VCaP (cell line): ENCODE data around the gene CBX2.

Source experiments
- H3K27ac ChIP-seq: fragments of 450-650 bp; 2 replicates; pipeline ENCODE4 v1.5.1; 2017
- TF ChIP-seq, protein P1 (sequence below): fragments of 450-650 bp; conservative IDR thresholded peaks from 2 replicates; pipeline ENCODE4 v1.5.1; 2017; ENCODE audit warnings: mild to moderate bottlenecking, moderate library complexity

Gene CBX2

DNA sequence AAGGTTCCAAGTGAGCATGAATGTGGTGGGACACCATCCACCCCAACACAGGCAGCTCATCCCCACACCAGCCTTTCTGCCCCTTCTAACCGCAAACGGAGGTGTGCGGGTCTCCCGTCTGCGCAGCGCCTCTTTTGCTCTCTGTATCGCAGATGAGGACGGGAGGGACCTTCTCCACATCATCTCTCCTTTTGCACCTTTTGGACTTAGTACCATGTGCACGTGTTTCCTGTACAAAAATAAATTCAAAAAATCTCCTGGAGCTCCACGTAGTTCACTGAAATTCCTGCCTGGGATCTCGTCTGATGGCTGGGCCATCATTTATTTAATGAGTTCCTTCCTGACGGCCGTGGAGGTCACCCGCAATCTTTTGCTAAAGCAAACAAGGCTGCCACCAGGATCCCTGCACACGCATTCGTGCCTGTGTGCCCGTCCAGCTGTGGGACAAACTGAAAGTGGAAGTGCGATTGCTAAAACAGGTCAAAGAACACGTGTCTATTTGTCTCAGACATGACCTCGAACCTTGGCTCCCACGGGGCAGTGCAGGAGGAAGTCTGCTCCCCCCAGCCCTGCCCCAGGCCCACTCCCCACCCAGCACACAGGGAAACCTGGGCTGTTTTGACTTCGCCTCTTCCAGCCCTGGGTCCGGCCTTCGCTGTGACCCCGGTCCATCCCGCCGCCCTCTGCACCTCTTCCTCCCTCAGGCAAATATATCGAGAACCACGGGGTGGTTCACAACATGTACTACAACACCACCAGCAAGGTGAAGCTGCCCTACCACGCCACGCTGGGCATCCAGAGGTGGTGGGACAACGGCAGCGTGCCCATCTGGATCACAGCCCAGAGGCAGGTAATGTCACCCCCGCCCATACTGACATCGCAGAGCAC is 44.9 kb upstream of the CBX2 start:
- TF ChIP-seq, protein P1, sequence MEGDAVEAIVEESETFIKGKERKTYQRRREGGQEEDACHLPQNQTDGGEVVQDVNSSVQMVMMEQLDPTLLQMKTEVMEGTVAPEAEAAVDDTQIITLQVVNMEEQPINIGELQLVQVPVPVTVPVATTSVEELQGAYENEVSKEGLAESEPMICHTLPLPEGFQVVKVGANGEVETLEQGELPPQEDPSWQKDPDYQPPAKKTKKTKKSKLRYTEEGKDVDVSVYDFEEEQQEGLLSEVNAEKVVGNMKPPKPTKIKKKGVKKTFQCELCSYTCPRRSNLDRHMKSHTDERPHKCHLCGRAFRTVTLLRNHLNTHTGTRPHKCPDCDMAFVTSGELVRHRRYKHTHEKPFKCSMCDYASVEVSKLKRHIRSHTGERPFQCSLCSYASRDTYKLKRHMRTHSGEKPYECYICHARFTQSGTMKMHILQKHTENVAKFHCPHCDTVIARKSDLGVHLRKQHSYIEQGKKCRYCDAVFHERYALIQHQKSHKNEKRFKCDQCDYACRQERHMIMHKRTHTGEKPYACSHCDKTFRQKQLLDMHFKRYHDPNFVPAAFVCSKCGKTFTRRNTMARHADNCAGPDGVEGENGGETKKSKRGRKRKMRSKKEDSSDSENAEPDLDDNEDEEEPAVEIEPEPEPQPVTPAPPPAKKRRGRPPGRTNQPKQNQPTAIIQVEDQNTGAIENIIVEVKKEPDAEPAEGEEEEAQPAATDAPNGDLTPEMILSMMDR = no peak
- H3K27ac ChIP-seq = peak overlapping the region; percentile 43

DNA sequence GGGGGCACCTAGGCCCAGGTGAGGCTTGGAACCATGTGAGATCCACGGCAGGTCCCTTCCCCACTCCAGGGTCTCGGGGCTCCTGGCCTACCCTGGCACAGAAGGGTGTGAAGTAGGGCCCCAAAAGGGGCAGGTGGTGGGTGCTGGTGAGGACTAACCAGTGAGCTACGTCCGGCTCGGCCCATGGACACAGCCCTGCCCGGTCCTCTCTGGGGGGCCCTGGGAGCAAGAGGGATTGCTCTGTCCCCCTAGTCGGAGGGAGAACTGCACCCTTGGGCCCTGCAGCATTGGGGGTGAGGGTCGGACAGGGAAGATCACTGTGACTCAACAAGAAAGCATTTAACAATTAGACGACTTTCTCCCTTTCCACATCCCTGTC is 44.3 kb upstream of the CBX2 start:
- TF ChIP-seq, protein P1 = no peak
- no peak overlapping the region; the same call in 1 of the 2 replicates for H3K27ac ChIP-seq

DNA sequence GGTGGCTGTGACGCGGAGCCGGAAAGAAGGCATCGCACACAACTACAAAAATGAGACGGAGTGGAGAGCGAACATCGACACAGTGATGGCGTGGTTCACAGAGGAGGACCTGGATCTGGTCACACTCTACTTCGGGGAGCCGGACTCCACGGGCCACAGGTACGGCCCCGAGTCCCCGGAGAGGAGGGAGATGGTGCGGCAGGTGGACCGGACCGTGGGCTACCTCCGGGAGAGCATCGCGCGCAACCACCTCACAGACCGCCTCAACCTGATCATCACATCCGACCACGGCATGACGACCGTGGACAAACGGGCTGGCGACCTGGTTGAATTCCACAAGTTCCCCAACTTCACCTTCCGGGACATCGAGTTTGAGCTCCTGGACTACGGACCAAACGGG is 42.9 kb upstream of the CBX2 start:
- TF ChIP-seq, protein P1 = no peak

DNA sequence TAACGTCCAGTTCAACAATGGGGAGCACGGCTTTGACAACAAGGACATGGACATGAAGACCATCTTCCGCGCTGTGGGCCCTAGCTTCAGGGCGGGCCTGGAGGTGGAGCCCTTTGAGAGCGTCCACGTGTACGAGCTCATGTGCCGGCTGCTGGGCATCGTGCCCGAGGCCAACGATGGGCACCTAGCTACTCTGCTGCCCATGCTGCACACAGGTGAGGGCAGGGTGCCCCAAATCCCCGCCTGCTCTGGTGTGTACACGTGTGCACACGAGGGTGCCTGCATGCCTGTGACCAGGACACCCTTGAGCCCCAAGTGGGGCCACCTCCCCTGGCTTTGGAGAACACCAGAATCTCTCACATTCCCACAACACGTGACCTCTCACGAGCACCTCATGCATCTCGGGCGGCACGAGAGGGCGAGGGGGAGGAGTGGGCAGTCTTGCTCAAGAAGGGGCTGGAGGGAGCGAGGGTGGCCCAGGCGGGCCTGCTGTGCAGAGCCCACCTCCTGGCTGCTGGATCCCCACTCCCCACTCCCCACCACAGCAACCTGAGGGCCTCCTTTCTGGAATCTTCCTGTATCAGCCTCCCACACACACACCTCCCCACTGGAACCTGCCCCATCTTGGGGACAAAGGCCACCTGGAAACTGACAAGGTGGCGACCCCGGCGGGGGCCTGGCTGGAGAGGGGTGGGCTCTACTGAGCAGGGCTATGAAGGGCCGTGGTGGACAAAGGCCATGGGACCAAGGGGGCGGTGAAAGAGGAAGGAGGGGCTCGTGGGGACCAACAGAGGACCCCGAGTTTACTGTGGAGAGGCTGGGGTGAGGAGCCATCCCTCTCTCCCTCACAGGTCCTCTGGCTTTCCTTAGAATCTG is 40.7 kb upstream of the CBX2 start:
- TF ChIP-seq, protein P1 = no peak
- no peak overlapping the region for H3K27ac ChIP-seq

More for the DNA sequence above, 42.9 kb upstream of the CBX2 start:
- H3K27ac ChIP-seq = no peak overlapping the region

DNA sequence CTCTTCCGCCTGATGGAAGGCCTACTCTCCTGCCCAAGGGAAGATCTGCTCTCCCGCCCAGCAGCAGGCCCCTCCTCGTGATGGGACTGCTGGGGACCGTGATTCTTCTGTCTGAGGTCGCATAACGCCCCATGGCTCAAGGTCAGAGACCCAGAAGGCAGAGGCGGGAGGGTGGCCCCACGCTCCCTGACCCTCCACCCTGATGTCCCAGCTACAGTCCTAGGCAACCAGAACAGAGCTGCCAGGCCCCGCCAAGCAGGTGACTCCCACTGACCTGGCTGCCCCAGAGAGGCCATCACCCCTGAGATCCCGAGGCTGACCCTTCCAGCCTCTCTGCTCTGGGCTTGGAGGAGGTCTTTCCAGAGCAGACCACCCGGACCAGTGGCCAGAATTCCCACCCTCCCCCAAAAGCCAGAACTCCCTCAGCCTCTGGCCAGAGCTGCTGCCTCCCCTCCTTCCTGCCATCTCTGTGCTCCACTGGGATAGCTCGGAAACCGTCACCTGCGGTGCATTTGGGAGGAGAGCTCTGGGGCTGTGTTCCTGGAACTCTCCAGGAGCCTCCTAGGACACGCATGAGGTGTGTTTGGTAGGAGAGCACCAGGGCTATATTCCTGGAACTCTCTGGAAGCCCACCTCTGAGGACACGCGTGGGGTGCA is 39.9 kb upstream of the CBX2 start:
- TF ChIP-seq, protein P1 = no peak
- H3K27ac ChIP-seq = peak overlapping the region; percentile 54; the same call in 1 of the 2 replicates

DNA sequence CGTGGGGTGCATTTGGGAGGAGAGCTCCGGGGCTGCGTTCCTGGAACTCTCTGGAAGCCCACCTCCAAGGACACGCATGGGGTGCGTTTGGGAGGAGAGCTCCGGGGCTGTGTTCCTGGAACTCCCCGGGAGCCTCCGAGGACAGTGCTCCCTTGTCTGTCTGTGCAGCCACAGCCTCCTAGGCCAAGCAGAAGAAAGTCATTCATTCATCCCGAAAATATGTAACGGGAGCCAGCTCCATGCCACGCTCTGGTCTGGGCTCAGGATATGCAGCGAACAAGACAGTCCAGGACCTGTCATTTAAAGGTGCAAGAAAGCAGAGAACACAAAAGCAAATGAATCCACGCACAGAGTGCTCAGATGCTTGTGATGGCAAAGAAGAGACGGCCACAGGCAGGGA is 39.3 kb upstream of the CBX2 start:
- peak overlapping the region; percentile 54 for H3K27ac ChIP-seq

More for the DNA sequence above, 39.3 kb upstream of the CBX2 start:
- TF ChIP-seq, protein P1 = no peak
